A673 (cell line): Measurements from ENCODE around the gene EIF1AD. TPM values are rescaled to one million over a fixed set of nuclear protein-coding genes. Genes with fewer than 3 reads are reported as not detected.

Source experiments
- BruUV-seq: library from RNA; stranded (reverse); fragments of 400-500 nt; replicated peaks from 2 replicates; lab custom pipeline; 2021; lab: Mats Ljungman, UMichigan
- CTCF ChIA-PET: fragments of 300-600 bp; sonication (Branson Sonifier 250); formaldehyde crosslinking; loops from one replicate; lab custom pipeline; 2022; ENCODE audit warnings: antibody characterized with exemption; lab: Charles Lee
- POLR2A ChIA-PET: fragments of 300-600 bp; sonication (Branson Sonifier 250); formaldehyde crosslinking; loops from one replicate; lab custom pipeline; 2022; ENCODE audit warnings: antibody characterized with exemption; ENCODE audit not compliant: low non-redundant PET; lab: Charles Lee
- DNase-seq: peaks from one replicate; pipeline ENCODE4 v3.0.0-alpha.2; 2015; ENCODE audit warnings: low spot score
- H3K27ac ChIP-seq: fragments of 200-600 bp; sonication (generic); 2 replicates; pipeline ENCODE4 v1.5.1; 2016; ENCODE audit warnings: mixed run types, low read depth, mild to moderate bottlenecking, mixed read lengths, antibody characterized with exemption, low read length; ENCODE audit not compliant: poor library complexity, severe bottlenecking
- H3K27me3 ChIP-seq: fragments of 200-600 bp; sonication (generic); replicated peaks from 2 replicates; pipeline ENCODE4 v1.6.1; 2017; ENCODE audit warnings: mixed run types, low read depth, mild to moderate bottlenecking, mixed read lengths, antibody characterized with exemption, low read length; ENCODE audit not compliant: insufficient read depth, poor library complexity
- H3K36me3 ChIP-seq: fragments of 200-600 bp; sonication (generic); 2 replicates; pipeline ENCODE4 v1.6.1; 2016; ENCODE audit warnings: mixed run types, mild to moderate bottlenecking, mixed read lengths, antibody characterized with exemption, low read length; ENCODE audit not compliant: insufficient read depth, poor library complexity, severe bottlenecking
- H3K4me1 ChIP-seq: fragments of 200-600 bp; sonication (generic); 2 replicates; pipeline ENCODE4 v1.6.1; 2017; ENCODE audit warnings: mixed run types, mild to moderate bottlenecking, mixed read lengths, antibody characterized with exemption, low read length; ENCODE audit not compliant: insufficient read depth, poor library complexity, severe bottlenecking
- H3K4me3 ChIP-seq: fragments of 200-600 bp; sonication (generic); 2 replicates; pipeline ENCODE4 v1.5.1; 2016; ENCODE audit warnings: low read depth, mixed run types, mild to moderate bottlenecking, mixed read lengths, low read length; ENCODE audit not compliant: poor library complexity, severe bottlenecking
- H3K9me3 ChIP-seq: fragments of 200-600 bp; sonication (generic); 2 replicates; pipeline ENCODE4 v1.6.1; 2016; ENCODE audit warnings: mixed run types, low read depth, mild to moderate bottlenecking, mixed read lengths, antibody characterized with exemption, low read length; ENCODE audit not compliant: poor library complexity, severe bottlenecking
- CTCF ChIP-seq: fragments of 300-800, 200-600 bp; sonication (generic); conservative IDR thresholded peaks from 2 replicates; pipeline ENCODE4 v1.5.1; 2017; ENCODE audit warnings: low read depth, mild to moderate bottlenecking, antibody characterized with exemption, low read length, moderate library complexity, mixed read lengths
- EZH2 ChIP-seq: fragments of 200-600 bp; sonication (generic); IDR thresholded peaks from 2 replicates; pipeline ENCODE4 v1.6.1; 2017; ENCODE audit warnings: borderline replicate concordance, low read depth, mild to moderate bottlenecking, mixed read lengths, antibody characterized with exemption, low read length; ENCODE audit not compliant: poor library complexity, severe bottlenecking
- intact Hi-C: fragments of 100-400 bp; cut with micrococcal nuclease; formaldehyde crosslinking; loops from one replicate; pipeline ENCODE4 v1.10.0; 2022; ENCODE audit not compliant: unreplicated experiment
- total RNA-seq: library from RNA; stranded (reverse); gene quantifications from 2 replicates; pipeline ENCODE4 v1.2.3, GENCODE V29; 2021

Gene EIF1AD
- total RNA-seq, 1 experiment from 2014 or later, result 86.2 TPM

- POLR2A ChIA-PET, result no interaction called here
- CTCF ChIA-PET, result interaction anchor here (1.1 to 1.2 kb wide), 2 partner anchors 9 to 14 kb away, joined by 3 to 6 read pairs; no protein-coding TSS in a partner anchor
These were observed 34.4 kb upstream of the EIF1AD start for GRCh38 chr11:66036334-66036710.

GRCh38 chr11:66035653-66036333 is 33.8 kb upstream of the EIF1AD start:
- Histone ChIP-seq H3K9me3 (no peaks in the 10 kb centered on the region), H3K27ac (no peak overlapping the region), H3K4me3 (no peak overlapping the region), H3K4me1 (no peaks in the 10 kb centered on the region), H3K36me3 (no peaks in the 10 kb centered on the region), H3K27me3 (no peaks in the 10 kb centered on the region)
- ChIA-PET CTCF (interaction anchor here (1.1 to 1.2 kb wide), 2 partner anchors 9 to 14 kb away, joined by 3 to 6 read pairs; no protein-coding TSS in a partner anchor), POLR2A (interaction anchor here (0.6 kb wide), 1 partner anchor 15 kb away, joined by 5 read pairs; no protein-coding TSS in a partner anchor)
- BruUV-seq, result no TSS peak
- intact Hi-C loops, result no loop called here
- no peak for TF ChIP-seq EZH2
- no peak for TF ChIP-seq CTCF
- no peak for DNase-seq

More at GRCh38 chr11:66036334-66036710, 34.4 kb upstream of the EIF1AD start:
- Histone ChIP-seq H3K9me3 (no peaks in the 10 kb centered on the region), H3K27me3 (no peaks in the 10 kb centered on the region), H3K36me3 (no peaks in the 10 kb centered on the region), H3K4me3 (no peak overlapping the region), H3K27ac (no peak overlapping the region), H3K4me1 (no peaks in the 10 kb centered on the region)
- intact Hi-C loops, result no loop called here
- no peak for DNase-seq
- TF ChIP-seq EZH2 (no peak), CTCF (no peak)
- no TSS peak for BruUV-seq

GRCh38 chr11:66032957-66033735 is 31.2 kb upstream of the EIF1AD start:
- TF ChIP-seq EZH2, result no peak
- no peak for TF ChIP-seq CTCF
- CTCF ChIA-PET, result interaction anchor here (0.7 kb wide), 2 partner anchors 9 to 11 kb away, joined by 3 to 4 read pairs; no protein-coding TSS in a partner anchor
- no TSS peak for BruUV-seq
- no peaks in the 10 kb centered on the region for H3K27me3 ChIP-seq
- no peaks in the 10 kb centered on the region for H3K9me3 ChIP-seq
- no peaks in the 10 kb centered on the region for H3K4me1 ChIP-seq
- intact Hi-C loops, result no loop called here
- no peak overlapping the region for H3K4me3 ChIP-seq
- no peak overlapping the region for H3K27ac ChIP-seq
- POLR2A ChIA-PET, result no interaction called here
- DNase-seq, result no peak
- H3K36me3 ChIP-seq, result no peaks in the 10 kb centered on the region
